GM19035 (cell line): Measurements from ENCODE around the gene TMEM18.

Experiments used
- ATAC-seq: cut with Tn5 transposase; IDR thresholded peaks from one replicate; pipeline ENCODE4 v1.9.1; 2021; ENCODE audit not compliant: unreplicated experiment

The TMEM18 gene

DNA sequence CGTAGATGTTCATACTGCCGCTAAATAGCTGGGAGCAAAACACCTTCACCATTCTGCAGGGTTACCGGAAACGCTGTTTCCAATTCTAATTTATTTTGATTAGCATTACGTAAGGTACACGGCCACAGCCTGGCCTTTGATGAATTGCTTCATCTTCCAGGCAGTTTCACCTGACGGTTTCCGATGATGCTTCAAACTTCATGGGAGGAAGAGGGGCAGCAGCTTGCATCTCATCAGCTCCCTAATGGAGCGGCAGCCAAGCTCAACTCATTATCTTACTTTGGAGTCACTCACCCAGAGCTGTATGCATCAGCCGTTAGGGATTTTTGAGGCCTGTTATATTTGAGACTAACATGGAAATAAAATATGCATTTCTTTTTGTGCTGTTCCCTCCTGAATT is 54.8 kb downstream of the TMEM18 start:
- no peak for ATAC-seq

DNA sequence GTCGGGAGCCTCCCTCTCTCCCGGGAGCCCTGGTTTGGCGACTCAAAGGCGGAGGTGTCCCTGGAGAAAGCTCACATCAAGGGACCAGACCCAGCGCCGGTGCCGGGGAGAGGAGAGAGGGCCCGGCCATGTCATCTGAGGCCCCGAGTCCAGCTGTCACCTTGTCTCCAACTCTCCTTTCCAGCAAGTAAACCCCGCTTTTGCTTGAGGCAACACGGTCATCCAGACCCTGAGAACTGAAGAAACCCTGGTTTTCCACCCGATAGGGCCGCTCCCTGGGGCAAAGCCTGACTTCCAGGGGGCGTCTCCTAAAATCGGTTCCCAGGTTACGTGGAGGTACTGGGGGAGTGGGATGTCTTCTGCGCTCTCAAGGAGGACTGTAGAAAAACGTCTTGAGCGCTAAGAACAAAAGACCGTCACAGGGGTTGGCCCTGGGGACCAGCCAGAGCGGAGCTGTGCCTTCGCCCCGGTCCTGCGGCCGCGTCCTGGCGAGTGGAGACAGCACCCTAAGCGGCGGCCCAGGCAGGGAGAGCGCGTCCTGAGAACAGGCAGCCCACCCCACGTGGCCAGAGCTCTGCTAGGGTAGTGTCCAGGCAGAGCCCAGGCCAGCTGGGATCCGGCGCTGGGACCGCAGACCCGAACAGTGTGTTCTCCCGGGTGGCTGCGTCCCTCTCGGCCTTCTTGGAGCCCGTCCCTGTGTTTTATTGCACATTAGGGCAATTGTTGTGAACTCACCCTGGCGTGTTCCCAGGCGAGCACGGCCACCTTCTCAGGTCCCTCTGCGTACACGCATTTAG is 55.7 kb downstream of the TMEM18 start:
- ATAC-seq: no peak

DNA sequence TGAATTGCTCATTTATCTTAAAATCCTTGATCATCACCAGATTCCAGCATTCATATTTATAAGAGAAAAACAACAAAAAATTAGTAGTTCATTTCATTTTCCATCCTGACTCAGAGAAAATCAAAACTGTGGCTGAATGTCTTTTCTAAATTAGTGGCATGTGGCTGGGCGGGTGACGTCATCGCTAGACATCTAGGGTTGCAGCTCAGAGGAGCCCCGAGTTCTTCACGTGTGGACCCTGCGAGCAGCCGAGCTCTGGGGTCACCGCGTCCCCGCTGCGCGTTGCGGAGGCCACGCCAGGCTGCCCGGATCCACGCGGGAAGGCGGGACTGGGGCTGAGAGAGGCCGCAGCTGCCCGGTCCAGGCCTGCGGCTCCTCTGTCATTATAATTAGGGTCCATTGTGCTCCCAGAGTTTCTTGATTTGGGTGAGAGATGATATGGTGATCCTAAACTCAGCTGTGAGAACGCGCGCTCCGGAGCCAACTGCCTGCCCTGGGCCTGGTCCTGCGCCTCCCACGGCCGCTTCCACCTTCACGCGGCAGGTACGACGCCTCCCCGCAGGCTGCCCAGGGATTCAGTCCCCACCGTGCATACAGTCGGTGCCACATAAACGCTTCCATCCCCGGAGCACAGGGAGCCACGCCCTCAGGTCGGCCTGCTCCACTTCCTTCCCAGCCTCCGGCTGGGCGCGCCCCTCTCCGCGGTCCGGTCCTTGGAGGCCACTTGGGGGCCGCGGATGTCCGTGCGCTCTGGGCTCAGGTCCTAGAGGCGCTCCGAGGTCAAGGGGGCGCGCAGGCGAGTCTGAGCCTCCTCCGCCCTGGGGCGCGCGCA is 56.5 kb downstream of the TMEM18 start:
- no peak for ATAC-seq

DNA sequence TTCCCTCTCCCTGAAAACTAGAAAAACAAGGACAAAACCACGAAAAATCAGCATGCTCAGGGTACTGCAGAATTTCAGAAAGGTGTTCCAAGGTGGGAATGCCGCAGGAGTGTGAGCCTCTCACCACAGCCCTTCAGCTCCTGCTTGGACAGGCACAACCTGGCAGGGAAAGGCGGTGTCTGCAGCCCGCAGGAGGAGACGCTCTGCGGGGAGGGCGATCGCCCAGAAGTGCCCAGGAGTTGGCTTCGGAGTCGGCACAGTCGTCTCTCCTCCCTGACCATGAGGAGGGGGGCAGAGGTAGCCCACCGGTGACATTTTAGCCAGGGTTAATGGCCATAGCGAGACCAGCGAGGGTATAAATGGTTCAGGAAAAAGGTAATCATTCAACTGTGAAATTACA is 57.2 kb downstream of the TMEM18 start:
- ATAC-seq: no peak

DNA sequence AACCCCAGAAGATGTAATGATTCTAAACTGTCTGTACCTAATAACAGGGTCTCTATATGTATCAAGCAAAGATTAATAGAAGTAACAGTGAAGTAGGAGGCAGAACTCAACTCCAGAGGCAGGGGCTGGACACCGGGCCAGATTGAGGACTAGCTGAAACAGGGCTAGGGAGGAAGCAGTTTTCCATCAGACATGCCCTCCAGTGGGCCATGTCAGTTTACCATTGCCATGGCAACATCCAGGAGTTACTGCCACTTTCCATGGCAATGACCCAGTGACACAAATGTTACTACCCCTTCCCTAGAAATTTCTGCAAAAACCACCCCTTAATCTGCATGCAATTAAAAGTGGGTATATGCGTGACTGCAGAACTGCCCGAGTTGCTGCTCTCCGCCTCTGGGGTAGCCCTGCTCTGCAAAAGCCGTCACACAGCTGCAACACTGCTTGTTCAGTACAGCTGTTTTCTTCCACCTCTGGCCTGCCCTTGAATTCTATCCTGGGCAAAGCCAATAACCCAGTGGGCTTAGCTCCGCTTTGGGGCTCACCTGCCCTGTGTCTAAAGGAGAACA is 58.7 kb downstream of the TMEM18 start:
- no peak for ATAC-seq

DNA sequence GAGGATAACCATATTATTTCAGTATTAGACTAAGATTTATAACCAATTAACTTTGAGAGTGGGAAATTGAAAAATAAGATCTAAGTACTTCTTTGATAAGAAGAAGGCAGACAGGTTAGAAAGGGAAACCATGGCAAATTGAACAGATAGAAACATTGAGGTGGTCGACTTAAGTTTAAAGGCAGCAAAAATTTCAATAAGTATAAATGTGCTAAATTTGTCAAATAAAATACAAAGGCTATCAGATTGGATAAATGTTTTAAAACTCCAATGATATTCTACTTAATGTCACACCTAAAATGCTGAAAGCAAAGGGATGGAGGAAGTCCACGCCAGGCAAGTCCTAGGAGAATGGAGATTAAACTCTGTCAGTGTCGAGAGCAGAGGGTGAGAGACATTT is 59.2 kb downstream of the TMEM18 start:
- no peak for ATAC-seq
